HepG2 (cell line): ENCODE results near the gene ARMC5. TPM values are rescaled to one million over a fixed set of nuclear protein-coding genes. Genes with fewer than 3 reads are reported as not detected.

ENCODE experiments used
- ATAC-seq: fragments of 200-7000 bp; cut with Tn5 transposase; 3 replicates; pipeline ENCODE4 v1.9.1; 2020; ENCODE audit warnings: mild to moderate bottlenecking, moderate library complexity
- BruUV-seq: library from RNA; stranded (reverse); fragments of 400-500 nt; replicated peaks from 2 replicates; lab custom pipeline; 2021; lab: Mats Ljungman, UMichigan
- CTCF ChIA-PET: fragments of 300-600 bp; formaldehyde crosslinking; extraction: SDS; loops from one replicate; lab custom pipeline; 2021; ENCODE audit warnings: low total read pairs, inconsistent platforms, low intra/inter-chr PET ratio; lab: Yijun Ruan, JAX
- POLR2A ChIA-PET: fragments of 350-600 bp; sonication (Branson Sonifier 250); formaldehyde crosslinking; loops from one replicate; lab custom pipeline; 2020; ENCODE audit warnings: antibody characterized with exemption, inconsistent platforms; lab: Yijun Ruan, JAX
- DNase-seq: peaks from one replicate; pipeline ENCODE4 v3.0.0-alpha.2; 2015; ENCODE audit warnings: low spot score
- FAIRE-seq: peaks from 3 replicates; lab custom pipeline; 2011; peaks lifted over from hg19 to GRCh38; lab: Jason Lieb, UNC
- H2AFZ ChIP-seq: one replicate; pipeline ENCODE4 v1.6.1; 2011; ENCODE audit warnings: low read length, inconsistent platforms
- H3K27ac ChIP-seq: fragments of 300-600 bp; 3 replicates; pipeline ENCODE4 v1.8.0; 2011; ENCODE audit warnings: mixed run types, mild to moderate bottlenecking, mixed read lengths, low read length, inconsistent platforms; ENCODE audit not compliant: insufficient read depth; ENCODE audit errors: extremely low read length
- H3K27me3 ChIP-seq, 2 experiments: fragments of 200-600 bp in 1 of 2; 2 replicates in 1 of 2; 3 replicates in 1 of 2; pipeline versions ENCODE4 v1.6.0 to v1.8.0; 2011; ENCODE audit warnings: low read length in 2 of 2, mild to moderate bottlenecking in 2 of 2, moderate library complexity in 2 of 2, inconsistent platforms in 1 of 2; ENCODE audit not compliant: insufficient read depth in 2 of 2, control insufficient read depth in 1 of 2
- H3K36me3 ChIP-seq, 2 experiments: fragments of 200-600 bp in 1 of 2; replicated peaks in 1 of 2; 2 replicates in 1 of 2; 3 replicates in 1 of 2; pipeline versions ENCODE4 v1.5.1 to v1.8.0; 2011; ENCODE audit warnings: low read length in 2 of 2, inconsistent platforms in 1 of 2; ENCODE audit not compliant: insufficient read depth in 2 of 2, control insufficient read depth in 1 of 2
- H3K4me1 ChIP-seq: 2 replicates; pipeline ENCODE4 v1.5.1; 2012; ENCODE audit warnings: low read length, inconsistent platforms; ENCODE audit not compliant: insufficient read depth
- H3K4me2 ChIP-seq: 2 replicates; pipeline ENCODE4 v1.6.0; 2011; ENCODE audit warnings: low read depth, low read length, inconsistent platforms
- H3K4me3 ChIP-seq, 3 experiments: fragments of 200-600 bp in 1 of 3; sonication (generic), shearing (Covaris generic) in 1 of 3; replicated peaks in 1 of 3; 2 replicates each; pipeline ENCODE4 v1.5.1; 2011 to 2016; ENCODE audit warnings: low read length in 3 of 3, inconsistent platforms in 2 of 3, low read depth in 2 of 3, mild to moderate bottlenecking in 2 of 3, control low read depth in 1 of 3, mixed read lengths in 1 of 3; ENCODE audit not compliant: insufficient read depth in 1 of 3
- H3K79me2 ChIP-seq: one replicate; pipeline ENCODE4 v1.6.1; 2011; ENCODE audit warnings: low read length, inconsistent platforms; ENCODE audit not compliant: insufficient read depth
- H3K9ac ChIP-seq: 2 replicates; pipeline ENCODE4 v1.6.0; 2011; ENCODE audit warnings: mild to moderate bottlenecking, low read depth, low read length, inconsistent platforms; ENCODE audit not compliant: insufficient read depth
- H3K9me3 ChIP-seq: 2 replicates; pipeline ENCODE4 v1.5.1; 2012; ENCODE audit warnings: mild to moderate bottlenecking, low read length
- H4K20me1 ChIP-seq: 2 replicates; pipeline ENCODE4 v1.6.0; 2011; ENCODE audit warnings: inconsistent platforms, mild to moderate bottlenecking, low read length, moderate library complexity; ENCODE audit not compliant: insufficient read depth
- ARHGAP35 ChIP-seq: sonication (generic); formaldehyde crosslinking; IDR thresholded peaks from 2 replicates; pipeline ENCODE4 v1.9.0; 2022; ENCODE audit warnings: mild to moderate bottlenecking, inconsistent platforms, moderate library complexity, missing genetic modification reagents, borderline replicate concordance
- CCAR2 ChIP-seq: fragments of 200-400 bp; formaldehyde crosslinking; optimal IDR thresholded peaks from 2 replicates; pipeline ENCODE3; 2018; ENCODE audit warnings: low read depth, mild to moderate bottlenecking, low read length, moderate library complexity
- MAFF ChIP-seq: IDR thresholded peaks from 2 replicates; pipeline ENCODE4 v1.6.1; 2011; ENCODE audit warnings: low read depth, low read length, improper control_type of control experiment
- NFE2L2 ChIP-seq: fragments of 150-350 bp; IDR thresholded peaks from 2 replicates; pipeline ENCODE4 v1.6.1; 2014; ENCODE audit warnings: low read length
- PRMT3 ChIP-seq: sonication (generic); formaldehyde crosslinking; IDR thresholded peaks from 2 replicates; pipeline ENCODE4 v1.8.1; 2022; ENCODE audit warnings: low read depth, mild to moderate bottlenecking, moderate library complexity, missing genetic modification reagents, borderline replicate concordance
- SALL2 ChIP-seq: sonication (generic); formaldehyde crosslinking; IDR thresholded peaks from 2 replicates; pipeline ENCODE4 v1.8.1; 2023; ENCODE audit warnings: mild to moderate bottlenecking, missing genetic modification reagents, inconsistent platforms
- SKIL ChIP-seq: sonication (generic); formaldehyde crosslinking; IDR thresholded peaks from 2 replicates; pipeline ENCODE4 v1.8.0; 2022; ENCODE audit warnings: missing genetic modification reagents, mild to moderate bottlenecking, moderate library complexity, borderline replicate concordance
- SMC3 ChIP-seq: IDR thresholded peaks from 2 replicates; pipeline ENCODE4 v1.6.1; 2011; ENCODE audit warnings: low read length, improper control_type of control experiment
- YEATS2 ChIP-seq: sonication (generic); formaldehyde crosslinking; IDR thresholded peaks from 2 replicates; pipeline ENCODE4 v1.4.0; 2020; ENCODE audit warnings: missing genetic modification reagents, borderline replicate concordance
- ZNF12 ChIP-seq: sonication (generic); formaldehyde crosslinking; IDR thresholded peaks from 2 replicates; pipeline ENCODE4 v1.5.0; 2020; ENCODE audit warnings: missing genetic modification reagents
- ZNF260 ChIP-seq: sonication (generic); formaldehyde crosslinking; IDR thresholded peaks from 2 replicates; pipeline ENCODE4 v1.4.0; 2020; ENCODE audit warnings: missing genetic modification reagents, low read depth, mild to moderate bottlenecking, borderline replicate concordance
- ZNF263 ChIP-seq: sonication (generic); formaldehyde crosslinking; IDR thresholded peaks from 2 replicates; pipeline ENCODE4 v1.4.0; 2020; ENCODE audit warnings: missing genetic modification reagents
- WGBS: methylation state at CpG from one replicate; pipeline ENCODE4 v1.1.6; 2017; ENCODE audit warnings: low lambda C conversion rate; 5-methylcytosine and 5-hydroxymethylcytosine counted together
- in situ Hi-C: cut with HindIII; loops from 2 replicates; pipeline ENCODE4 v1.10.0; 2017; ENCODE audit warnings: low pct_unique_long_range_greater_than_20kb; ENCODE audit not compliant: extremely low pct_ligation_motif_present
- intact Hi-C: fragments of 100-400 bp; cut with micrococcal nuclease; formaldehyde crosslinking; loops from one replicate; pipeline ENCODE4 v1.10.0; 2022; ENCODE audit not compliant: unreplicated experiment
- polyA plus RNA-seq, 8 experiments: library from polyadenylated mRNA; depleted of rRNA in 3 of 8; stranded (reverse) in 7 of 8; unstranded in 1 of 8; fragments of >200 nt; fragmentation: Illumina TruSeq in 4 of 8; extraction: Trizol in 4 of 8; gene quantifications; 2 replicates each; pipeline versions ENCODE4 v1.2.1 to v1.2.3, GENCODE V29; 2011 to 2016; ENCODE audit warnings: low read depth in 4 of 8, missing spikeins in 1 of 8, mixed read lengths in 1 of 8; ENCODE audit not compliant: insufficient read depth in 1 of 8
- total RNA-seq, 5 experiments: library from RNA; depleted of rRNA; stranded (reverse); fragments of >200 nt; fragmentation: Illumina TruSeq; extraction: Trizol; gene quantifications; 2 replicates each; pipeline ENCODE4 v1.2.3, GENCODE V29; 2016; ENCODE audit warnings: low read depth in 1 of 5
- TF ChIP-seq, protein P1 (sequence below): sonication (generic); formaldehyde crosslinking; IDR thresholded peaks from 2 replicates; pipeline ENCODE4 v1.5.1; 2020; ENCODE audit warnings: mild to moderate bottlenecking, missing genetic modification reagents, borderline replicate concordance
- TF ChIP-seq, protein P2 (sequence below): sonication (generic); formaldehyde crosslinking; IDR thresholded peaks from 2 replicates; pipeline ENCODE4 v1.4.0; 2020; ENCODE audit warnings: missing genetic modification reagents

Gene ARMC5
- total and polyA plus RNA-seq, 2 of the 13 experiments (the other 11 are each of a cell fraction or from before 2014, with no cell fraction given): 10.8 to 22.3 TPM

DNA sequence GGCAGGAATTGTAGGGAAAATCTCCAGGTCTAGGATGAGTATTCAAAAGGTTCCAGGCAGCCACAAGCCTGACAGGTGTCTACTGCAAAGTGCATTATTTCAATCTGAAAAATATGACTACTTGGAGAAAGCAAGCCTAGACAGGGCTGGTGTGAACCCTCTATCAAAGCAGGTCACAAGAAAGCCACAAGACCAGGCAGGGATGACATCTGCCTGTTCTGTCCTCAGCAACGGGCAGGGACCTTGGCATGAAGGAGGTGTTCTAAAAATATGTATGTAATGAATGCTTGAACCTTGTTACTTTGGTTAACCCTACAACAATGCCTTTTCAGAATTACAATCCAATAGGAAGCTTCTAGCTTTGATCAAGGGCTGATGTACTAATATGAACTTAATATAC lies 30.0 kb upstream of the ARMC5 start (continued):
- TF ChIP-seq YEATS2: no peak

GRCh38 chr16:31429796-31430195 lies 29.5 kb upstream of the ARMC5 start:
- Histone ChIP-seq H3K27ac (no peak overlapping the region), H3K27me3 (peaks cover 0 to 7% of the 10 kb centered on the region in 2 experiments; a peak in 1 of 5 replicates), H3K4me1 (no peaks in the 10 kb centered on the region), H3K79me2 (no peaks in the 10 kb centered on the region), H3K9me3 (no peaks in the 10 kb centered on the region), H3K9ac (no peak overlapping the region), H3K36me3 (no peaks in the 10 kb centered on the region), H2AFZ (no peak overlapping the region), H4K20me1 (no peaks in the 10 kb centered on the region), H3K4me3 (no peak overlapping the region), H3K4me2 (no peak overlapping the region)
- in situ Hi-C loops (loop anchor here (25.0 kb wide), 1 partner anchor 217 kb away; the partner anchor contains the start of genes PYCARD, PYDC1 and TRIM72), intact Hi-C loops (no loop called here)
- ATAC-seq: no peak
- WGBS: 0% methylated on average over 3 of the region's 3 CpGs
- FAIRE-seq: no peak
- no TSS peak for BruUV-seq
- ChIA-PET CTCF (no interaction called here), POLR2A (interaction anchor here (1.2 kb wide), 1 partner anchor 11 kb away, joined by 3 read pairs; no protein-coding TSS in a partner anchor)
- no peak for DNase-seq
- TF ChIP-seq SALL2 (CRISPR knock-in tag) (no peak), CCAR2 (no peak), PRMT3 (CRISPR knock-in tag) (no peak), SKIL (CRISPR knock-in tag) (no peak), ZNF263 (CRISPR knock-in tag) (no peak), ZNF12 (CRISPR knock-in tag) (no peak), NFE2L2 (no peak), ARHGAP35 (CRISPR knock-in tag) (no peak), MAFF (no peak), SMC3 (no peak), ZNF260 (no peak)
- TF ChIP-seq, protein P1, sequence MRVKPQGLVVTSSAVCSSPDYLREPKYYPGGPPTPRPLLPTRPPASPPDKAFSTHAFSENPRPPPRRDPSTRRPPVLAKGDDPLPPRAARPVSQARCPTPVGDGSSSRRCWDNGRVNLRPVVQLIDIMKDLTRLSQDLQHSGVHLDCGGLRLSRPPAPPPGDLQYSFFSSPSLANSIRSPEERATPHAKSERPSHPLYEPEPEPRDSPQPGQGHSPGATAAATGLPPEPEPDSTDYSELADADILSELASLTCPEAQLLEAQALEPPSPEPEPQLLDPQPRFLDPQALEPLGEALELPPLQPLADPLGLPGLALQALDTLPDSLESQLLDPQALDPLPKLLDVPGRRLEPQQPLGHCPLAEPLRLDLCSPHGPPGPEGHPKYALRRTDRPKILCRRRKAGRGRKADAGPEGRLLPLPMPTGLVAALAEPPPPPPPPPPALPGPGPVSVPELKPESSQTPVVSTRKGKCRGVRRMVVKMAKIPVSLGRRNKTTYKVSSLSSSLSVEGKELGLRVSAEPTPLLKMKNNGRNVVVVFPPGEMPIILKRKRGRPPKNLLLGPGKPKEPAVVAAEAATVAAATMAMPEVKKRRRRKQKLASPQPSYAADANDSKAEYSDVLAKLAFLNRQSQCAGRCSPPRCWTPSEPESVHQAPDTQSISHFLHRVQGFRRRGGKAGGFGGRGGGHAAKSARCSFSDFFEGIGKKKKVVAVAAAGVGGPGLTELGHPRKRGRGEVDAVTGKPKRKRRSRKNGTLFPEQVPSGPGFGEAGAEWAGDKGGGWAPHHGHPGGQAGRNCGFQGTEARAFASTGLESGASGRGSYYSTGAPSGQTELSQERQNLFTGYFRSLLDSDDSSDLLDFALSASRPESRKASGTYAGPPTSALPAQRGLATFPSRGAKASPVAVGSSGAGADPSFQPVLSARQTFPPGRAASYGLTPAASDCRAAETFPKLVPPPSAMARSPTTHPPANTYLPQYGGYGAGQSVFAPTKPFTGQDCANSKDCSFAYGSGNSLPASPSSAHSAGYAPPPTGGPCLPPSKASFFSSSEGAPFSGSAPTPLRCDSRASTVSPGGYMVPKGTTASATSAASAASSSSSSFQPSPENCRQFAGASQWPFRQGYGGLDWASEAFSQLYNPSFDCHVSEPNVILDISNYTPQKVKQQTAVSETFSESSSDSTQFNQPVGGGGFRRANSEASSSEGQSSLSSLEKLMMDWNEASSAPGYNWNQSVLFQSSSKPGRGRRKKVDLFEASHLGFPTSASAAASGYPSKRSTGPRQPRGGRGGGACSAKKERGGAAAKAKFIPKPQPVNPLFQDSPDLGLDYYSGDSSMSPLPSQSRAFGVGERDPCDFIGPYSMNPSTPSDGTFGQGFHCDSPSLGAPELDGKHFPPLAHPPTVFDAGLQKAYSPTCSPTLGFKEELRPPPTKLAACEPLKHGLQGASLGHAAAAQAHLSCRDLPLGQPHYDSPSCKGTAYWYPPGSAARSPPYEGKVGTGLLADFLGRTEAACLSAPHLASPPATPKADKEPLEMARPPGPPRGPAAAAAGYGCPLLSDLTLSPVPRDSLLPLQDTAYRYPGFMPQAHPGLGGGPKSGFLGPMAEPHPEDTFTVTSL (CRISPR knock-in tag): no peak
- TF ChIP-seq, protein P2, sequence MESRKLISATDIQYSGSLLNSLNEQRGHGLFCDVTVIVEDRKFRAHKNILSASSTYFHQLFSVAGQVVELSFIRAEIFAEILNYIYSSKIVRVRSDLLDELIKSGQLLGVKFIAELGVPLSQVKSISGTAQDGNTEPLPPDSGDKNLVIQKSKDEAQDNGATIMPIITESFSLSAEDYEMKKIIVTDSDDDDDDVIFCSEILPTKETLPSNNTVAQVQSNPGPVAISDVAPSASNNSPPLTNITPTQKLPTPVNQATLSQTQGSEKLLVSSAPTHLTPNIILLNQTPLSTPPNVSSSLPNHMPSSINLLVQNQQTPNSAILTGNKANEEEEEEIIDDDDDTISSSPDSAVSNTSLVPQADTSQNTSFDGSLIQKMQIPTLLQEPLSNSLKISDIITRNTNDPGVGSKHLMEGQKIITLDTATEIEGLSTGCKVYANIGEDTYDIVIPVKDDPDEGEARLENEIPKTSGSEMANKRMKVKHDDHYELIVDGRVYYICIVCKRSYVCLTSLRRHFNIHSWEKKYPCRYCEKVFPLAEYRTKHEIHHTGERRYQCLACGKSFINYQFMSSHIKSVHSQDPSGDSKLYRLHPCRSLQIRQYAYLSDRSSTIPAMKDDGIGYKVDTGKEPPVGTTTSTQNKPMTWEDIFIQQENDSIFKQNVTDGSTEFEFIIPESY (CRISPR knock-in tag): no peak
